GM12865 (cell line): ENCODE results near the gene CGAS.
"Not testable (repeated sequence)": the region's sequence is repeated elsewhere in the genome, so short reads cannot be mapped to it uniquely, and the experiment has no call there.

Experiments used
- DNase-seq: peaks from one replicate; pipeline ENCODE4 v3.0.0; 2010; ENCODE audit warnings: low read depth
- H3K4me3 ChIP-seq: 2 replicates; pipeline ENCODE4 v1.5.1; 2011; ENCODE audit warnings: mild to moderate bottlenecking, low read depth, low read length, control low read depth
- TF ChIP-seq, protein P1 (sequence below): IDR thresholded peaks from 2 replicates; pipeline ENCODE4 v1.5.1; 2011; ENCODE audit warnings: low read length, control low read depth, low read depth, inconsistent platforms; ENCODE audit not compliant: insufficient read depth; ENCODE audit errors: missing control alignments

Gene CGAS

DNA sequence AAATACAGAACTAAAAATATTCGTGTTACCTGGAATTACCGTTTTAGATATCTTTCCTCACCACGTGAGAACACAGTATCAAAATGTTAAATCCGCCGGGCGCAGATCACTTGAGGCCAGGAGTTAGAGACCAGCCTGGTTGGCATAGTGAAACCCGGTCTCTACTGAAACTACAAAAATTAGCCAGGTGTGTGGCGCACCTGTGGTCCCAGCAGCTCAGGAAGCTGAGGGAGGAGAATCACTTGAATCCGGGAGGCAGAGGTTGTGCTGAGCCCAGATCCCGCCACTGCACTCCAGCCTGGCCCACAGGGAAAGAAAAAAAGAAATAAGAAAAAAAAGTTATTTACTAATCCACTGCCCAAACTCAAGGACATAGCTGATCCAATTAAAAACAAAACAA lies 62.2 kb downstream of the CGAS start:
- peak; percentile 13 for DNase-seq
- TF ChIP-seq, protein P1, sequence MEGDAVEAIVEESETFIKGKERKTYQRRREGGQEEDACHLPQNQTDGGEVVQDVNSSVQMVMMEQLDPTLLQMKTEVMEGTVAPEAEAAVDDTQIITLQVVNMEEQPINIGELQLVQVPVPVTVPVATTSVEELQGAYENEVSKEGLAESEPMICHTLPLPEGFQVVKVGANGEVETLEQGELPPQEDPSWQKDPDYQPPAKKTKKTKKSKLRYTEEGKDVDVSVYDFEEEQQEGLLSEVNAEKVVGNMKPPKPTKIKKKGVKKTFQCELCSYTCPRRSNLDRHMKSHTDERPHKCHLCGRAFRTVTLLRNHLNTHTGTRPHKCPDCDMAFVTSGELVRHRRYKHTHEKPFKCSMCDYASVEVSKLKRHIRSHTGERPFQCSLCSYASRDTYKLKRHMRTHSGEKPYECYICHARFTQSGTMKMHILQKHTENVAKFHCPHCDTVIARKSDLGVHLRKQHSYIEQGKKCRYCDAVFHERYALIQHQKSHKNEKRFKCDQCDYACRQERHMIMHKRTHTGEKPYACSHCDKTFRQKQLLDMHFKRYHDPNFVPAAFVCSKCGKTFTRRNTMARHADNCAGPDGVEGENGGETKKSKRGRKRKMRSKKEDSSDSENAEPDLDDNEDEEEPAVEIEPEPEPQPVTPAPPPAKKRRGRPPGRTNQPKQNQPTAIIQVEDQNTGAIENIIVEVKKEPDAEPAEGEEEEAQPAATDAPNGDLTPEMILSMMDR: no peak
- no peak overlapping the region for H3K4me3 ChIP-seq

DNA sequence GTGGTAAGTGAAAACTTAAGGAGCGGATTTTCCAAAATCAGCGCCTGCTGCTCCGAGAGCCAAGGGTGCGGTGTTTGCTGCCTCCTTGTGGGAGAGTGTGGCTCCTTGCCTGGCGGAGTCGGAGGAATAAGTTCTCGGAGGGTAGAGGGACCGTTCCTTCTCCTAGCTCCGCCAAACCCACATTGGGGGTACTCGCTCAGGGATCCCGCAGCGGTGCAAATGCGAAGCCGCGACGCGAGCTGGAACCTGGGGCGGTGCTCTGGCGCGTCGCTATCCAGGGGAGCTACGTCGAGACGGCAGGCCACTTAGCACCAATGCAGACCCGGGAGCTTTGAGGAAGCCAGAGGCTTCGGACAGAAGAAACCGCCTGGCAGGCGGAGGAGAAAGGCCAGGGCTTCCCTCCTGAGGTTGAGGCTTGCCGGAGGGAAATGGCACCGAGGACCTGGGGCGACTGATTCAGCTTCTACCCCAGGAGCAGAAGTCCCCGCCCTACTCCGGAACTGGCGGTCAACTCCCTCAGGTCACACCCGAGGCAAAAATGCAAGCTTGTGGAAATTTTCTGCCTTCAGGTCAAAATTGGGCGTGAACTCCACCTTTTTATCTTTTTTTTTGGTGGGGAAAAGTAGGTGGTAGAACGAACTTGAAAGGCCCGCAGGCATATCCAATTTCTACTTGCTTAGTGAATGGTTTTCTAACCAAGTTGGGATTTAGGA lies 63.1 kb downstream of the CGAS start:
- peak; percentile 74 for DNase-seq
- TF ChIP-seq, protein P1: peak; percentile 67
- H3K4me3 ChIP-seq: peak overlapping the region; percentile 64

DNA sequence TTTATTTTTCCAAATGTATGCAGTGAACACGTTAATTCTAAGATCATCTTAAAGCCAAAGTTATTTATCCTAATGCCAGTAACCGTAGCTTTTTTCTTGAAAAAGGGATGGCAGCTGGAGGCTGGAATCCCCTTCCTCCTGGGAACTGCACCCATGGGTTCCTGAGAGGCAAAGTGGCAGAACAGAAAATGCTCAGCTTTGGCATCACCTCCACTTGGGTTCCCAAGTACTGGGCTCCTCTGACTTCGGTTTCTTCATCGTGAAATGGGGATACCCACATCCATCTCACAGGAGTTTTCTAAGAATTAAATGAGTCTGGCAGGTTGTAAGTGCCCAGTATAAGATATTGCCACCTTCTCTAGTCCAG lies 63.7 kb downstream of the CGAS start:
- TF ChIP-seq, protein P1: no peak
- peak overlapping the region; percentile 64 for H3K4me3 ChIP-seq
- DNase-seq: no peak

DNA sequence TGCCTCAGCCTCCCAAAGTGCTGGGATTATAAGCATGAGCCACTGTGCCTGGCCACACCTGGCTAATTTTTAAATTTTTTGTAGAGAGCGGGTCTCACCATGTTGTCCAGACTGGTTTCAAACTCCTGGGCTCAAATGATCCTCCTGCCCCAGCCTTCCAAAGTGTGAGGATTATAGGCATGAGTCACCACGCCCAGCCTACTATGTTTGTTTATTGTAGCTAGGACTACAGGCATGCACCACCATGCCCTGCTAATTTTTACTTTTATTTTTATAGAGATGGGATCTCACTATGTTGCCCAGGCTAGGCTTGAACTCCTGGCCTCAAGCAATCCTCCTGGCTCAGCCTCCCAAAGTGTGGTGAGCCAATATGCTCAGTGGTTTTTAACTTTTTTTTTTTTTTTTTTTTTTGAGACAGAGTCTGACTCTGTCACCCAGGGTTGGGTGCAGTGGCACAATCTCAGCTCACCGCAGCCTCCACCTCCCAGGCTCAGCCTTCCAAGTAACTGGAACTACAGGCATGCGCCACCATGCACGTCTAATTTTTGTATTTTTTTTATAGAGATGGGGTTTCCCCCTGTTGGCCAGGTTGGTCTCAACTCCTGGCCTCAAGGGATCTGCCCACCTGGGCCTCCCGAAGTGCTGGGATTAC lies 69.5 kb downstream of the CGAS start:
- TF ChIP-seq, protein P1: no peak
- no peak for DNase-seq
- H3K4me3 ChIP-seq: no peak overlapping the region

DNA sequence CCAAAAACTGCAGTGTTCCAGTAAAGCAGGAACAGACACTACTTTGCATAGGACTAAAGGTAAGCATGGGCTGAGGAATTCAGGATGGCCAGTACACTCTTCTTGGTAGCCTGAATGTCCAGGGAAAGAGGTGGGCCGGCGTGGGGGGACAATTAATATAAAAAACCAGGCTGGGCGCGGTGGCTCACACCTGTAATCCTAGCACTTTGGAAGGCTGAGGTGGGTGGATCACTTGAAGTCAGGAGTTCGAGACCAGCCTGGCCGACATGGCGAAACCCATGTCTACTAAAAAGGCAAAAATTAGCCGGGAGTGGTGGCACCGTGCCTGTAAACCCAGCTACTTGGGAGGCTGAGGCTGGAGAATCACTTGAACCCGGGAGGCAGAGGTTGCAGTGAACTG lies 70.6 kb downstream of the CGAS start:
- DNase-seq, H3K4me3 ChIP-seq: not testable (repeated sequence)

DNA sequence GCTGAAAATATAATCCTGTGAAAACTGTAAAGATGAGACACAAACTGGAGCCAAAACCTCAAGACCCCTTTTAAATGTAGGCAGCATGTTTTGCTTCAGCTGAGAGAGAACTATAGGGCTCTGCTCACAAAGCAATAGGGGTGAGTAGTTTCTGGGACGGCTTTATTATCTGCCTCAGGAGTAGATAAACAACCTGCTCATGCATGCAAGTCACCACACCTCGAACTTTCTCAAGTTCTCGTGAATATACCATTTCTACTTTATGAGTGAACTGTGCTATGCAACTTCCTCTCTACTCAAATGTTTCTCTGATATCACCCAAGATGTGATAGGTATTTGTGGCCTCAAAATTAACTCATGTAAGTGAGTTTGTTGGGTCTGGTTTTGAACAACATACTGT lies 74.9 kb downstream of the CGAS start:
- peak; percentile 34 for DNase-seq
- H3K4me3 ChIP-seq: no peak overlapping the region
- TF ChIP-seq, protein P1: no peak

DNA sequence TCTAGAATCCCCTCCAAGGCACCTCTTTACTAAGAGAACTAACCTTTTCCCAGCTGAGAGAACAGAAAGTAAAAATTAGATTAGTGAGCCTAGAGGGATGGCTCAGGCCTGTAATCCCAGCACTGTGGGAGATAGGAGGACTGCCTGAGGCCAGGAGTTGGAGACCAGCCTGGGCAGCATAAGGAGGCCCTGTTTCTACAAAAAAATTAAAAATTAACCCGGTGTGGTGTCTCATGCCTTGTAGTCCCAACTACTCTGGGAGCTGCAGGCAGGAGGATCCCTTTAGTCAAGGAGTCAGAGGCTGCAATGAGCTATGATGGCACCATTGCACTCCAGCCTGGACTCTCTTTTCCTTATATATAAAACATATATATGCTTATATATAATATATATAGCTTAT lies 76.9 kb downstream of the CGAS start:
- DNase-seq: no peak
- TF ChIP-seq, protein P1: no peak
- no peak overlapping the region for H3K4me3 ChIP-seq
